H1 (cell line): ENCODE measurements around the gene ARHGAP8. TPM values are rescaled to one million over a fixed set of nuclear protein-coding genes. Genes with fewer than 3 reads are reported as not detected.

ENCODE experiments used
- CTCF ChIP-seq, 3 experiments: IDR thresholded peaks; 1 replicate in 2 of 3; 2 replicates in 1 of 3; pipeline versions ENCODE4 v1.5.1 to v1.6.1; 2011; ENCODE audit warnings: low read length in 3 of 3, mild to moderate bottlenecking in 3 of 3, inconsistent platforms in 2 of 3, low read depth in 1 of 3, moderate library complexity in 1 of 3; ENCODE audit not compliant: insufficient read depth in 1 of 3; ENCODE audit errors: control extremely low read depth in 1 of 3
- GTF2F1 ChIP-seq: IDR thresholded peaks from 2 replicates; pipeline ENCODE4 v1.6.1; 2012; ENCODE audit warnings: low read depth, low read length, improper control_type of control experiment, borderline replicate concordance
- JUN ChIP-seq: IDR thresholded peaks from 2 replicates; pipeline ENCODE4 v1.6.1; 2011; ENCODE audit warnings: low read depth, mild to moderate bottlenecking, improper control_type of control experiment, low read length
- POLR2AphosphoS5 ChIP-seq: IDR thresholded peaks from 2 replicates; pipeline ENCODE4 v1.6.1; 2011; ENCODE audit warnings: low read depth, low read length
- SP1 ChIP-seq: IDR thresholded peaks from 2 replicates; pipeline ENCODE4 v1.6.1; 2011; ENCODE audit warnings: low read depth, low read length
- SRF ChIP-seq: IDR thresholded peaks from 2 replicates; pipeline ENCODE4 v1.6.1; 2011; ENCODE audit warnings: mild to moderate bottlenecking, low read depth, low read length, moderate library complexity
- TBP ChIP-seq: IDR thresholded peaks from 2 replicates; pipeline ENCODE4 v1.6.1; 2011; ENCODE audit warnings: low read depth, low read length, improper control_type of control experiment
- TEAD4 ChIP-seq: IDR thresholded peaks from 2 replicates; pipeline ENCODE4 v1.6.1; 2012; ENCODE audit warnings: low read depth, low read length, inconsistent platforms, mixed read lengths
- polyA plus RNA-seq, 7 experiments: library from polyadenylated mRNA; depleted of rRNA in 3 of 7; stranded (reverse) in 5 of 7; unstranded in 2 of 7; fragments of >200 nt in 5 of 7; fragments of 200-250 nt in 2 of 7; gene quantifications; 1 replicate in 5 of 7; 2 replicates in 1 of 7; 4 replicates in 1 of 7; pipeline versions ENCODE4 v1.2.1 to v1.2.3, GENCODE V29; 2011 to 2013; ENCODE audit warnings: missing spikeins in 2 of 7, mixed read lengths in 2 of 7
- total RNA-seq: library from RNA; stranded (reverse); fragmentation: NEBNext Ultra II Directional; extraction: Animal tissue kit (Norgen Biotek cat#: 25700); gene quantifications from 2 replicates; pipeline ENCODE4 v1.2.1, GENCODE V29; 2021

ARHGAP8 gene
- total and polyA plus RNA-seq, 2 of the 8 experiments (the other 6 are each of a cell fraction or from before 2014, with no cell fraction given) = 35.6 to 47.7 TPM

- TF ChIP-seq CTCF (IDR thresholded peaks at IDR 0.05; ENCODE audit: control extremely low read depth in 1 of 3, insufficient read depth in 1 of 3, low read depth in 1 of 3, low read length in 3 of 3) = no peak
- TF ChIP-seq TBP = no peak
- TF ChIP-seq SRF = no peak
- TF ChIP-seq SP1 = no peak
- TF ChIP-seq JUN = no peak
- no peak for TF ChIP-seq GTF2F1
- TF ChIP-seq TEAD4 = no peak
- TF ChIP-seq POLR2AphosphoS5 = no peak
These were observed 18.8 kb upstream of the ARHGAP8 start (continued) for GRCh38 chr22:44733426-44734106.
